Measurements from ENCODE around the gene CNTNAP3.
"Not testable (repeated sequence)": the region's sequence is repeated elsewhere in the genome, so short reads cannot be mapped to it uniquely, and the experiment has no call there.

CNTNAP3 gene

GRCh38 chr9:39067683-39068082, 220.3 kb downstream of the CNTNAP3 start:
- not testable (repeated sequence) for DNase-seq

GRCh38 chr9:39062966-39063365, 225.0 kb downstream of the CNTNAP3 start:
- DNase-seq: not testable (repeated sequence)

GRCh38 chr9:39054453-39054852, 233.5 kb downstream of the CNTNAP3 start:
- not testable (repeated sequence) for DNase-seq

- not testable (repeated sequence) for DNase-seq
These were observed 241.1 kb downstream of the CNTNAP3 start for GRCh38 chr9:39046833-39047232.

GRCh38 chr9:39042352-39042803, 245.6 kb downstream of the CNTNAP3 start:
- DNase-seq: not testable (repeated sequence)

- DNase-seq: not testable (repeated sequence)
These were observed 246.2 kb downstream of the CNTNAP3 start for GRCh38 chr9:39041774-39042173.

GRCh38 chr9:39039148-39039547, 248.8 kb downstream of the CNTNAP3 start:
- DNase-seq: not testable (repeated sequence)

GRCh38 chr9:39038221-39038620, 249.7 kb downstream of the CNTNAP3 start:
- not testable (repeated sequence) for DNase-seq

GRCh38 chr9:39033849-39034248, 254.1 kb downstream of the CNTNAP3 start:
- not testable (repeated sequence) for DNase-seq

- DNase-seq: not testable (repeated sequence)
These were observed 257.6 kb downstream of the CNTNAP3 start for GRCh38 chr9:39030204-39031019.

GRCh38 chr9:39028855-39029254, 259.1 kb downstream of the CNTNAP3 start:
- DNase-seq: not testable (repeated sequence)

- not testable (repeated sequence) for DNase-seq
These were observed 259.8 kb downstream of the CNTNAP3 start for GRCh38 chr9:39028168-39028567.

- not testable (repeated sequence) for DNase-seq
These were observed 261.9 kb downstream of the CNTNAP3 start for GRCh38 chr9:39025911-39026588.

All from NCI-H524 treated with DMSO at 0.1 percent for 48 hours (cell line).